ENCODE data around the gene ZNF20.
A peak's percentile ranks its signal among the peaks of the same experiment; 100 is the strongest.
"Not testable (repeated sequence)": the region's sequence is repeated elsewhere in the genome, so short reads cannot be mapped to it uniquely, and the experiment has no call there.

ZNF20 gene

DNA sequence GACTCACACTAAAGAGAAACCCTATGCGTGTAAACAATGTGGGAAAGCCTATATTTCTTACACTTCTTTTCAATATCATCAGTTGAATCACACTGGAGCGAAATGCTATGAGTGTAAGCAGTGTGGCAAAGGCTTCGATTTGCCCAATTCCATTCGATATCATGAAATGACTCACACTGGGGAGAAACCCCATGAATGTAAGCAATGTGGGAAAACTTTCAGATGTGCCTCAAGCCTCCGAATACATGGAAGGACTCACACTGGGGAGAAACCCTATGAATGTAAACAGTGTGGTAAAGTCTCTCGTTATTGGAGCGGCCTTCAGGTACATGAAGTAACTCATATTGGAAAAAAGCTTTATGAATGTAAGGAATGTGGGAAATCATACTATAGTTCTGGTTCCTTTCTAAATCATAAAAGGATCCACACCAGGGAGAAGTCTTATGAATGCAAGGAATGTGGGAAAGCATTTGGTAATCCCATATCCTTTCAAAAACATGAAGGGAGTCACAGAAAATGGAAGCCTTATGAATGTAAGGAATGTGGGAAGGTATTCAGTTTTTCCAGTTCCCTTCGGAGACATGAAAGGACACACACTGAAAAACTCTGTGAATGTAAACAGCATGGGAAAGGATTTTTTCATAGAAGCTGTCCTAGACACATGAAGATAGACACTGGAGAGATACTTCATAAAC lies 28.1 kb downstream of the ZNF20 start:
- no peak for DNase-seq

- DNase-seq: no peak
These were observed 29.0 kb downstream of the ZNF20 start for GRCh38 chr19:12111176-12111575.

DNA sequence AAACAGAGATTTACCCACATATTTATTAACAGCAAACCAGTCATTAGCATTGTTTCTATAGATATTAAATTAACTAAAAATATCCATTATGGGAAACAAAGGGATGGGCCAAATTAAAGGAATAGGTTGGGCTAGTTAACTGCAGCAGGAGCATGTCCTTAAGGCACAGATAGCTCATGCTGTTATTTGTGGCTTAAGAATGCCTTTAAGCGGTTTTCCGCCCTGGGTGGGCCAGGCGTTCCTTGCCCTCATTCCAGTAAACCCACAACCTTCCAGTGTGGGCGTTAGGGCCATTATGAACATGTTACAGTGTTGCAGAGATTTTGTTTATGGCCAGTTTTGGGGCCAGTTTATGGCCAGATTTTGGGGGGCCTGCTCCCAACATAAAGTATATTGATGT lies 36.2 kb downstream of the ZNF20 start:
- DNase-seq: not testable (repeated sequence)

GRCh38 chr19:12098040-12098439 lies 42.1 kb downstream of the ZNF20 start:
- DNase-seq: no peak

DNA sequence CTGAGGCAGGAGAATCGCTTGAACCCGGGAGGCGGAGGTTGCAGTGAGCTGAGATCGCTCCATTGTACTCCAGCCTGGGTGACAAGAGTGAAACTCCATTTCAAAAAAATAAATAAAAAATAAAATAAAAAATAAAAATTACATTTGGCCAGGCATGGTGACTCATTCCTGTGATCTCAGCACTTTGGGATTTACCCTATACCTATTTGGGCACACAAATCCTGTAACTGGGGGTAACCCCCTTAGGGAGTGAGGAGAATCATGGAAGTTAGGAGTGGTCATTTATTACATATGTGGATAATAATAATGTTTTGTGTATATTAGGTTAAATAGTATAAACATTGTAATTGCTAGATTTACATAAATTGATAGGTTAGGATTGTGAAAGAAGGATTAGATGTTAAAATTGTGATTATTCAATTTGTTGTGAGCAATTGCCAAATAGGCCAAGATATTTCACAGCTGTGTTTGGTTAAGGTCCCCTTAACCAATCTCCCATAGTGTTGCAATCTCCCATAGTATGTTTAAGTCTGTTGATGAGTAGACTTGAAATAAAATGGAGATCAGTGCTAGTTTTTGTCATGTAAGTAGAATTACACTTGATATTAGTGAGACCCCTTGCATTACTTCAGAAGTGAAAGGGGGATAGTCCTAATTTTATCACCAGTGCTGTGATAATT lies 44.9 kb downstream of the ZNF20 start:
- DNase-seq: no peak

- no peak for DNase-seq
These were observed 46.4 kb downstream of the ZNF20 start for GRCh38 chr19:12093777-12094176.

GRCh38 chr19:12092956-12093355 lies 47.2 kb downstream of the ZNF20 start:
- no peak for DNase-seq

GRCh38 chr19:12092065-12092867 lies 47.9 kb downstream of the ZNF20 start:
- DNase-seq: peak; percentile 60

GRCh38 chr19:12090807-12091206 lies 49.3 kb downstream of the ZNF20 start:
- peak; percentile 54 for DNase-seq

- DNase-seq: no peak
These were observed 54.9 kb downstream of the ZNF20 start for GRCh38 chr19:12085074-12085818.

DNA sequence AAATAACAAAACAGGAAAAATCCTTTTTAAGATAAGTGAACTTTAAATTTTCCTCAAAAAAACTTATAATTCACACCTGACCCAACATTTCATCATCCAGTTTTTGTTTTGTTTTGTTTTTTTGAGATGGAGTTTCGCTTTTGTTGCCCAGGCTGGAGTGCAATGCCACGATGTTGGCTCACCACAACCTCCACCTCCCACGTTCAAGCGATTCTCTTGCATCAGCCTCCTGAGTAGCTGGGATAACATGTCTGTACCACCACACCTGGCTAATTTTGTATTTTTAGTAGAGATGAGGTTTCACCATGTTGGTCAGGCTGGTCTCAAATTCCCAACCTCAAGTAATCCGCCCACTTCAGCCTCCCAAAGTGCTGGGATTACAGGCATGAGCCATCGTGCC lies 56.8 kb downstream of the ZNF20 start:
- not testable (repeated sequence) for DNase-seq

All from CD4-positive, alpha-beta T cell treated with Interleukin-15 for 1 hour (primary cell).